WTC11 (cell line): ENCODE measurements around the gene TFF1.

Experiments
- ATF3 ChIP-seq: sonication (generic); formaldehyde crosslinking; conservative IDR thresholded peaks from 2 replicates; pipeline ENCODE4 v1.8.1; 2022; ENCODE audit warnings: mild to moderate bottlenecking, missing genetic modification reagents
- CTCF ChIP-seq: fragments of 200-600 bp; IDR thresholded peaks from 2 replicates; pipeline ENCODE4 v1.8.0; 2022; ENCODE audit warnings: antibody characterized with exemption
- E2F1 ChIP-seq: sonication (generic); formaldehyde crosslinking; IDR thresholded peaks from 2 replicates; pipeline ENCODE4 v1.8.0; 2022; ENCODE audit warnings: mild to moderate bottlenecking, missing genetic modification reagents
- ERG ChIP-seq: fragments of 250-450 bp; sonication (Bioruptor Pico); IDR thresholded peaks from 2 replicates; pipeline ENCODE4 v1.8.0; 2021; ENCODE audit warnings: mild to moderate bottlenecking
- FOXK1 ChIP-seq: sonication (generic); formaldehyde crosslinking; IDR thresholded peaks from 2 replicates; pipeline ENCODE4 v1.8.0; 2022; ENCODE audit warnings: mild to moderate bottlenecking, moderate library complexity, missing genetic modification reagents
- IRF1 ChIP-seq: sonication (generic); formaldehyde crosslinking; IDR thresholded peaks from 2 replicates; pipeline ENCODE4 v1.8.0; 2023; ENCODE audit warnings: missing genetic modification reagents
- JUN ChIP-seq: sonication (generic); formaldehyde crosslinking; IDR thresholded peaks from 2 replicates; pipeline ENCODE4 v1.8.0; 2023; ENCODE audit warnings: mild to moderate bottlenecking, missing genetic modification reagents
- MAX ChIP-seq: sonication (generic); formaldehyde crosslinking; IDR thresholded peaks from 2 replicates; pipeline ENCODE4 v1.8.0; 2022; ENCODE audit warnings: mild to moderate bottlenecking, missing genetic modification reagents
- NR2C2 ChIP-seq: sonication (generic); formaldehyde crosslinking; IDR thresholded peaks from 2 replicates; pipeline ENCODE4 v1.8.0; 2022; ENCODE audit warnings: mild to moderate bottlenecking, missing genetic modification reagents
- ZNF512 ChIP-seq: sonication (generic); formaldehyde crosslinking; IDR thresholded peaks from 2 replicates; pipeline ENCODE4 v1.8.1; 2022; ENCODE audit warnings: missing genetic modification reagents, borderline replicate concordance
- ZSCAN18 ChIP-seq: fragments of 250-450 bp; sonication (Bioruptor Pico); IDR thresholded peaks from 2 replicates; pipeline ENCODE4 v2.1.2; 2022; ENCODE audit warnings: mild to moderate bottlenecking, moderate library complexity

- TF ChIP-seq ZNF512 (CRISPR knock-in tag) (no peak), CTCF (no peak), NR2C2 (CRISPR knock-in tag) (no peak), E2F1 (CRISPR knock-in tag) (no peak), IRF1 (no peak), MAX (CRISPR knock-in tag) (no peak), ATF3 (CRISPR knock-in tag) (no peak), ERG (CRISPR knock-in tag) (no peak), ZSCAN18 (CRISPR knock-in tag) (no peak), FOXK1 (CRISPR knock-in tag) (no peak), JUN (CRISPR knock-in tag) (no peak)
These were observed 51.6 kb downstream of the TFF1 start for GRCh38 chr21:42314616-42315295.
